ENCODE measurements around the gene TBC1D19. TPM values are rescaled to one million over a fixed set of nuclear protein-coding genes. Genes with fewer than 3 reads are reported as not detected.

TBC1D19 gene
- total and polyA plus RNA-seq, 4 donors, result 1.2 to 5.8 (median 2.2) TPM

GRCh38 chr4:26788341-26788733 is 204.5 kb downstream of the TBC1D19 start:
- Histone ChIP-seq H3K4me1 (ENCODE audit: control insufficient read depth in 4 of 4, insufficient read depth in 4 of 4, low read length in 3 of 4) (peaks cover 0 to 8% (median 4%) of the 10 kb centered on the region in 4 donors), H3K36me3 (ENCODE audit: control insufficient read depth in 4 of 4, insufficient read depth in 3 of 4, low read depth in 1 of 4, low read length in 3 of 4) (no peaks in the 10 kb centered on the region), H3K9me3 (ENCODE audit: control insufficient read depth in 4 of 4, low read length in 3 of 4) (no peaks in the 10 kb centered on the region), H3K4me3 (ENCODE audit: low read depth in 1 of 3, low read length in 3 of 3) (no peak overlapping the region), H3K9ac (ENCODE audit: low read depth in 1 of 2, low read length in 2 of 2) (no peak overlapping the region), H3K27me3 (ENCODE audit: control insufficient read depth in 4 of 4, insufficient read depth in 4 of 4, low read length in 3 of 4) (no peaks in the 10 kb centered on the region), H3K27ac (ENCODE audit: low read depth in 1 of 2, low read length in 2 of 2) (no peak overlapping the region)
- TF ChIP-seq CTCF (IDR thresholded peaks at IDR 0.05; ENCODE audit: low read depth, low read length, missing input control), result no peak
- TF ChIP-seq FOXA2 (IDR thresholded peaks at IDR 0.05), result no peak
- no peak for TF ChIP-seq YY1 (IDR thresholded peaks at IDR 0.05)
- TF ChIP-seq EGR1 (IDR thresholded peaks at IDR 0.05; ENCODE audit: low read depth in 2 of 2), result no peak
- TF ChIP-seq JUND (IDR thresholded peaks at IDR 0.05), result no peak
- TF ChIP-seq MAX (IDR thresholded peaks at IDR 0.05), result no peak
- no peak for TF ChIP-seq ZBTB33 (IDR thresholded peaks at IDR 0.05)
- no peak for TF ChIP-seq HNF4A (conservative IDR thresholded peaks at IDR 0.05)
- no peak for DNase-seq (ENCODE audit: low spot score)
- WGBS, result 51% methylated on average over 1 of the region's 1 CpG

GRCh38 chr4:26789208-26789607 is 205.3 kb downstream of the TBC1D19 start:
- H3K4me1 ChIP-seq (ENCODE audit: control insufficient read depth in 4 of 4, insufficient read depth in 4 of 4, low read length in 3 of 4), result peaks cover 0 to 8% (median 4%) of the 10 kb centered on the region in 4 donors
- no peak for DNase-seq (ENCODE audit: low spot score)
- no peaks in the 10 kb centered on the region for H3K36me3 ChIP-seq (ENCODE audit: control insufficient read depth in 4 of 4, insufficient read depth in 3 of 4, low read depth in 1 of 4, low read length in 3 of 4)
- no peaks in the 10 kb centered on the region for H3K27me3 ChIP-seq (ENCODE audit: control insufficient read depth in 4 of 4, insufficient read depth in 4 of 4, low read length in 3 of 4)
- no peak for TF ChIP-seq JUND (IDR thresholded peaks at IDR 0.05)
- no peak for TF ChIP-seq TAF1 (conservative IDR thresholded peaks at IDR 0.05)
- no peak for TF ChIP-seq GABPA (IDR thresholded peaks at IDR 0.05 in 1 of 2, conservative IDR thresholded peaks at IDR 0.05 in 1 of 2)
- TF ChIP-seq HNF4G (IDR thresholded peaks at IDR 0.05), result no peak
- TF ChIP-seq REST (IDR thresholded peaks at IDR 0.05), result no peak
- no peak for TF ChIP-seq ZBTB33 (IDR thresholded peaks at IDR 0.05)
- no peak for TF ChIP-seq SP1 (IDR thresholded peaks at IDR 0.05)
- no peak for TF ChIP-seq MAX (IDR thresholded peaks at IDR 0.05)
- no peak for TF ChIP-seq CTCF (IDR thresholded peaks at IDR 0.05; ENCODE audit: low read depth, low read length, missing input control)
- TF ChIP-seq EGR1 (IDR thresholded peaks at IDR 0.05; ENCODE audit: low read depth in 2 of 2), result no peak
- no peak for TF ChIP-seq NR2F2 (IDR thresholded peaks at IDR 0.05)
- no peak for TF ChIP-seq HNF4A (conservative IDR thresholded peaks at IDR 0.05)
- no peak for TF ChIP-seq YY1 (IDR thresholded peaks at IDR 0.05)
- TF ChIP-seq RXRA (IDR thresholded peaks at IDR 0.05), result no peak
- TF ChIP-seq ATF3 (IDR thresholded peaks at IDR 0.05), result no peak
- TF ChIP-seq FOXA1 (IDR thresholded peaks at IDR 0.05), result no peak
- TF ChIP-seq FOXA2 (IDR thresholded peaks at IDR 0.05), result no peak
- H3K4me3 ChIP-seq (ENCODE audit: low read depth in 1 of 3, low read length in 3 of 3), result no peak overlapping the region
- no peak overlapping the region for H3K27ac ChIP-seq (ENCODE audit: low read depth in 1 of 2, low read length in 2 of 2)
- no peaks in the 10 kb centered on the region for H3K9me3 ChIP-seq (ENCODE audit: control insufficient read depth in 4 of 4, low read length in 3 of 4)
- no peak overlapping the region for H3K9ac ChIP-seq (ENCODE audit: low read depth in 1 of 2, low read length in 2 of 2)

Data from liver (tissue), 9 donors.